GM12878 (cell line): ENCODE measurements around the gene PCSK5. TPM values are rescaled to one million over a fixed set of nuclear protein-coding genes. Genes with fewer than 3 reads are reported as not detected.

Source experiments
- ATAC-seq: fragments of 200-7000 bp; cut with Tn5 transposase; 3 replicates; pipeline ENCODE4 v1.9.1; 2020; ENCODE audit warnings: mild to moderate bottlenecking, moderate library complexity
- BruUV-seq: library from RNA; stranded (reverse); fragments of 400-500 nt; replicated peaks from 2 replicates; lab custom pipeline; 2021; lab: Mats Ljungman, UMichigan
- CTCF ChIA-PET: fragments of 300-600 bp; sonication (Branson Sonifier 250); formaldehyde crosslinking; extraction: SDS; loops from one replicate; lab custom pipeline; 2021; ENCODE audit warnings: inconsistent platforms; lab: Yijun Ruan, JAX
- POLR2A ChIA-PET: fragments of 350-600 bp; formaldehyde crosslinking; extraction: SDS; loops from one replicate; lab custom pipeline; 2021; ENCODE audit warnings: inconsistent platforms; lab: Charles Lee
- RAD21 ChIA-PET: fragments of 300-600 bp; sonication (Branson Sonifier 250); formaldehyde crosslinking; loops from one replicate; lab custom pipeline; 2023; ENCODE audit warnings: antibody characterized with exemption; ENCODE audit not compliant: unreplicated experiment; lab: Charles Lee
- SMC1A ChIA-PET: fragments of 300-600 bp; sonication (Branson Sonifier 250); formaldehyde crosslinking; loops from one replicate; lab custom pipeline; 2023; ENCODE audit not compliant: unreplicated experiment, uncharacterized antibody; lab: Charles Lee
- DNase-seq: peaks from one replicate; pipeline ENCODE4 v3.0.0-alpha.2; 2011; ENCODE audit warnings: low read depth, low spot score
- FAIRE-seq: peaks from 3 replicates; lab custom pipeline; 2011; peaks lifted over from hg19 to GRCh38; lab: Jason Lieb, UNC
- H2AFZ ChIP-seq: 2 replicates; pipeline ENCODE4 v1.6.0; 2011; ENCODE audit warnings: low read depth, low read length, control low read depth; ENCODE audit not compliant: control insufficient read depth
- H3K27ac ChIP-seq: 2 replicates; pipeline ENCODE4 v1.5.1; 2011; ENCODE audit warnings: control low read depth; ENCODE audit not compliant: control insufficient read depth, insufficient read depth
- H3K27me3 ChIP-seq, 2 experiments: replicated peaks in 1 of 2; 2 replicates each; pipeline versions ENCODE4 v1.6.0 to v1.6.1; 2011; ENCODE audit warnings: low read length in 1 of 2; ENCODE audit not compliant: control insufficient read depth in 2 of 2, insufficient read depth in 2 of 2
- H3K36me3 ChIP-seq, 2 experiments: 2 replicates each; pipeline ENCODE4 v1.5.1; 2011; ENCODE audit warnings: low read length in 1 of 2; ENCODE audit not compliant: control insufficient read depth in 2 of 2, insufficient read depth in 2 of 2
- H3K4me1 ChIP-seq: 2 replicates; pipeline ENCODE4 v1.6.1; 2011; ENCODE audit warnings: mild to moderate bottlenecking, low read length, moderate library complexity, mixed read lengths; ENCODE audit not compliant: control insufficient read depth, insufficient read depth
- H3K4me2 ChIP-seq: 2 replicates; pipeline ENCODE4 v1.6.0; 2011; ENCODE audit warnings: control low read depth; ENCODE audit not compliant: control insufficient read depth, insufficient read depth
- H3K4me3 ChIP-seq: fragments of 200-600 bp; sonication (generic); 2 replicates; pipeline ENCODE4 v1.5.1; 2016
- H3K79me2 ChIP-seq: 2 replicates; pipeline ENCODE4 v1.6.0; 2011; ENCODE audit warnings: low read length; ENCODE audit not compliant: control insufficient read depth, insufficient read depth
- H3K9ac ChIP-seq: 2 replicates; pipeline ENCODE4 v1.8.0; 2011; ENCODE audit warnings: low read length, control low read depth, mixed read lengths; ENCODE audit not compliant: control insufficient read depth, insufficient read depth
- H3K9me3 ChIP-seq: replicated peaks from 3 replicates; pipeline ENCODE4 v1.5.1; 2011; ENCODE audit warnings: mild to moderate bottlenecking, low read length; ENCODE audit not compliant: control insufficient read depth, insufficient read depth
- H4K20me1 ChIP-seq: 2 replicates; pipeline ENCODE4 v1.6.0; 2011; ENCODE audit not compliant: control insufficient read depth, insufficient read depth
- ATF2 ChIP-seq: IDR thresholded peaks from 2 replicates; pipeline ENCODE4 v1.6.1; 2012; ENCODE audit warnings: low read length, inconsistent platforms
- BHLHE40 ChIP-seq, 2 experiments: fragments of 450-650 bp in 1 of 2; IDR thresholded peaks; 2 replicates each; pipeline ENCODE4 v1.6.1; 2011 to 2017; ENCODE audit warnings: low read depth in 2 of 2, borderline replicate concordance in 1 of 2, improper control_type of control experiment in 1 of 2, low read length in 1 of 2, mild to moderate bottlenecking in 1 of 2
- CBFB ChIP-seq: IDR thresholded peaks from 2 replicates; pipeline ENCODE4 v1.6.1; 2016; ENCODE audit warnings: antibody characterized with exemption, low read depth
- EED ChIP-seq: sonication (generic); IDR thresholded peaks from 2 replicates; pipeline ENCODE4 v1.6.1; 2016; ENCODE audit warnings: antibody characterized with exemption, low read depth
- EGR1 ChIP-seq, 2 experiments: IDR thresholded peaks; 1 replicate in 1 of 2; 2 replicates in 1 of 2; pipeline ENCODE4 v1.6.1; 2011 to 2012; ENCODE audit warnings: low read depth in 2 of 2, low read length in 2 of 2, borderline replicate concordance in 1 of 2, mild to moderate bottlenecking in 1 of 2, moderate library complexity in 1 of 2
- FOS ChIP-seq: IDR thresholded peaks from 3 replicates; pipeline ENCODE4 v1.6.1; 2011; ENCODE audit warnings: borderline replicate concordance; ENCODE audit not compliant: insufficient read length; ENCODE audit errors: extremely low read depth
- FOXK2 ChIP-seq: fragments of 450-650 bp; IDR thresholded peaks from 2 replicates; pipeline ENCODE4 v1.6.1; 2017; ENCODE audit warnings: mild to moderate bottlenecking, moderate library complexity
- GATAD2B ChIP-seq: fragments of 450-650 bp; conservative IDR thresholded peaks from 2 replicates; pipeline ENCODE4 v1.6.1; 2017; ENCODE audit warnings: low read depth, mild to moderate bottlenecking, moderate library complexity
- IKZF2 ChIP-seq, 2 experiments: fragments of 450-650 bp; IDR thresholded peaks; 2 replicates each; pipeline ENCODE4 v1.6.1; 2017; ENCODE audit warnings: mild to moderate bottlenecking in 2 of 2, moderate library complexity in 2 of 2
- JUNB ChIP-seq: IDR thresholded peaks from 2 replicates; pipeline ENCODE4 v1.6.1; 2016; ENCODE audit warnings: antibody characterized with exemption, mild to moderate bottlenecking
- KLF5 ChIP-seq: fragments of 450-650 bp; IDR thresholded peaks from 2 replicates; pipeline ENCODE4 v1.6.1; 2014; ENCODE audit warnings: mild to moderate bottlenecking; ENCODE audit not compliant: partially characterized antibody
- MTA2 ChIP-seq: fragments of 450-650 bp; IDR thresholded peaks from 2 replicates; pipeline ENCODE4 v1.6.1; 2016; ENCODE audit warnings: low read depth, mild to moderate bottlenecking, moderate library complexity
- MYC ChIP-seq: IDR thresholded peaks from 2 replicates; pipeline ENCODE4 v1.6.1; 2011; ENCODE audit warnings: mild to moderate bottlenecking, low read length, moderate library complexity, inconsistent platforms; ENCODE audit not compliant: insufficient read depth, insufficient replicate concordance, insufficient read length, severe bottlenecking
- NFIC ChIP-seq: IDR thresholded peaks from 2 replicates; pipeline ENCODE4 v1.6.1; 2012; ENCODE audit warnings: low read depth, mild to moderate bottlenecking, inconsistent platforms, low read length, moderate library complexity
- NFYA ChIP-seq: IDR thresholded peaks from 2 replicates; pipeline ENCODE4 v1.6.1; 2011; ENCODE audit warnings: low read depth, mild to moderate bottlenecking, low read length, improper control_type of control experiment, borderline replicate concordance
- PAX5 ChIP-seq: IDR thresholded peaks from 2 replicates; pipeline ENCODE4 v1.6.1; 2011; ENCODE audit warnings: low read depth, low read length, borderline replicate concordance
- PKNOX1 ChIP-seq: fragments of 450-650 bp; IDR thresholded peaks from 2 replicates; pipeline ENCODE4 v1.6.1; 2016; ENCODE audit warnings: mild to moderate bottlenecking
- POLR2A ChIP-seq: IDR thresholded peaks from 2 replicates; pipeline ENCODE4 v1.6.1; 2011; ENCODE audit warnings: low read depth, mild to moderate bottlenecking, low read length
- RAD51 ChIP-seq: fragments of 450-650 bp; IDR thresholded peaks from 2 replicates; pipeline ENCODE4 v1.6.1; 2016; ENCODE audit warnings: moderate library complexity, mild to moderate bottlenecking, inconsistent platforms
- RBBP5 ChIP-seq: fragments of 200-600 bp; sonication (generic); conservative IDR thresholded peaks from 2 replicates; pipeline ENCODE4 v1.6.1; 2016
- SMARCA5 ChIP-seq: fragments of 450-650 bp; IDR thresholded peaks from 2 replicates; pipeline ENCODE4 v1.6.1; 2017; ENCODE audit warnings: mild to moderate bottlenecking
- TCF7 ChIP-seq: IDR thresholded peaks from 2 replicates; pipeline ENCODE4 v1.6.1; 2014; ENCODE audit warnings: antibody characterized with exemption, borderline replicate concordance
- USF1 ChIP-seq: IDR thresholded peaks from 2 replicates; pipeline ENCODE4 v1.6.1; 2011; ENCODE audit warnings: borderline replicate concordance, low read depth, mild to moderate bottlenecking, moderate library complexity, mixed read lengths, low read length; ENCODE audit not compliant: insufficient read depth; ENCODE audit errors: extremely low read length
- YY1 ChIP-seq: IDR thresholded peaks from 2 replicates; pipeline ENCODE4 v1.6.1; 2011; ENCODE audit warnings: low read depth, mild to moderate bottlenecking, low read length
- ZBED1 ChIP-seq: IDR thresholded peaks from 2 replicates; pipeline ENCODE4 v1.6.1; 2016; ENCODE audit warnings: borderline replicate concordance
- ZNF24 ChIP-seq: fragments of 450-650 bp; IDR thresholded peaks from 2 replicates; pipeline ENCODE4 v1.6.1; 2017; ENCODE audit warnings: antibody characterized with exemption, mild to moderate bottlenecking
- WGBS: methylation state at CpG from one replicate; pipeline ENCODE4 v1.1.6; 2016; ENCODE audit warnings: low lambda C conversion rate; ENCODE audit not compliant: insufficient replicate concordance, insufficient coverage; ENCODE audit errors: missing lambda C conversion rate; 5-methylcytosine and 5-hydroxymethylcytosine counted together
- in situ Hi-C: fragments of 300-500 bp; cut with MboI; formaldehyde crosslinking; loops from 9 replicates; pipeline ENCODE4 v1.14.3; 2018; ENCODE audit warnings: mixed read lengths
- intact Hi-C: fragments of 100-400 bp; cut with micrococcal nuclease; formaldehyde crosslinking; loops from one replicate; pipeline ENCODE4 v1.14.2; 2022; ENCODE audit not compliant: unreplicated experiment
- polyA plus RNA-seq, 11 experiments: library from polyadenylated mRNA; depleted of rRNA in 4 of 11; unstranded in 6 of 11; stranded (reverse) in 5 of 11; fragments of >200 nt; fragmentation: Nextera tagmentation in 4 of 11; fragmentation: Illumina TruSeq in 1 of 11; extraction: Ambion mirVana in 4 of 11; extraction: Trizol in 1 of 11; gene quantifications; 1 replicate in 1 of 11; 2 replicates in 10 of 11; pipeline versions ENCODE4 v1.2.1 to v1.2.3, GENCODE V29; 2011 to 2016; ENCODE audit warnings: inconsistent platforms in 2 of 11, missing spikeins in 2 of 11, low read depth in 1 of 11
- total RNA-seq, 4 experiments: library from RNA; depleted of rRNA in 3 of 4; stranded (reverse); fragments of >200 nt in 3 of 4; fragmentation: Illumina TruSeq in 1 of 4; extraction: Trizol in 1 of 4; gene quantifications; 2 replicates each; pipeline versions ENCODE4 v1.2.1 to v1.2.3, GENCODE V29; 2013 to 2021

The PCSK5 gene
- total and polyA plus RNA-seq, 10 of the 15 experiments (the other 5 are each of a cell fraction or from before 2014, with no cell fraction given): 0.01 to 0.13 (median 0.04) TPM; not detected in 3

GRCh38 chr9:76004526-76004925 lies 114.1 kb downstream of the PCSK5 start:
- FAIRE-seq: no peak
- TF ChIP-seq NFIC (peak; percentile 91; the same call in 1 of the 2 replicates), ATF2 (peak; percentile 74), KLF5 (no peak), USF1 (no peak), BHLHE40 (IDR thresholded peaks at IDR 0.05; ENCODE audit: borderline replicate concordance in 1 of 2, low read depth in 2 of 2, low read length in 1 of 2) (no peak), PAX5 (no peak), TCF7 (peak; percentile 45; the same call in 1 of the 2 replicates), SMARCA5 (no peak), RBBP5 (no peak), FOXK2 (no peak), FOS (no peak), CBFB (0 out of 2 replicates have a peak, but pooled peaks have one; percentile 29), YY1 (no peak), MYC (no peak), EED (peak; percentile 53; the same call in 1 of the 2 replicates), PKNOX1 (no peak), ZBED1 (peak; percentile 60; the same call in 1 of the 2 replicates), RAD51 (no peak), IKZF2 (IDR thresholded peaks at IDR 0.05) (no peak), JUNB (peak; percentile 93), NFYA (no peak), ZNF24 (no peak), GATAD2B (no peak), POLR2A (no peak), MTA2 (no peak), EGR1 (IDR thresholded peaks at IDR 0.05; ENCODE audit: borderline replicate concordance in 1 of 2, low read depth in 2 of 2, low read length in 2 of 2) (no peak)

More at GRCh38 chr9:76004526-76004925, 114.1 kb downstream of the PCSK5 start:
- no peaks in the 10 kb centered on the region for H3K36me3 ChIP-seq
- SMC1A ChIA-PET: no interaction called here
- ATAC-seq (no peak), DNase-seq (no peak)
- WGBS: 0% methylated on average over 1 of the region's 1 CpG
- H3K27ac ChIP-seq: no peak overlapping the region
- RAD21 ChIA-PET: no interaction called here
- CTCF ChIA-PET: no interaction called here
- intact Hi-C loops: no loop called here
- H3K27me3 ChIP-seq: no peaks in the 10 kb centered on the region
- no peak overlapping the region for H2AFZ ChIP-seq
- no TSS peak for BruUV-seq
- H3K9me3 ChIP-seq: no peaks in the 10 kb centered on the region
- no peak overlapping the region for H3K4me2 ChIP-seq
- in situ Hi-C loops: no loop called here
- no peak overlapping the region for H3K9ac ChIP-seq
- H4K20me1 ChIP-seq: no peaks in the 10 kb centered on the region
- POLR2A ChIA-PET: no interaction called here
- H3K4me1 ChIP-seq: no peaks in the 10 kb centered on the region
- no peak overlapping the region for H3K4me3 ChIP-seq
- no peaks in the 10 kb centered on the region for H3K79me2 ChIP-seq
